Prostate gland (tissue), 2 donors: ENCODE data around the gene HOXD8. TPM values are rescaled to one million over a fixed set of nuclear protein-coding genes. Genes with fewer than 3 reads are reported as not detected.

ENCODE experiments used
- DNase-seq: peaks from one replicate; pipeline ENCODE4 v3.0.0-alpha.2; 2019; ENCODE audit warnings: low spot score
- H3K27ac ChIP-seq, 2 donors: fragments of 200-600 bp; sonication (generic); 2 replicates each; pipeline ENCODE4 v1.5.1; 2017 to 2019
- H3K27me3 ChIP-seq: fragments of 200-600 bp; sonication (generic); replicated peaks from 2 replicates; pipeline ENCODE4 v1.5.1; 2019; ENCODE audit not compliant: insufficient read depth
- H3K36me3 ChIP-seq, 2 donors: fragments of 200-600 bp; sonication (generic); 1 replicate in 1 of 2; 2 replicates in 1 of 2; pipeline versions ENCODE4 v1.5.1 to v1.8.1; 2017 to 2019
- H3K4me1 ChIP-seq: fragments of 200-600 bp; sonication (generic); replicated peaks from 2 replicates; pipeline ENCODE4 v1.5.1; 2019
- H3K4me3 ChIP-seq, 2 donors: fragments of 200-600 bp; sonication (generic); 2 replicates each; pipeline ENCODE4 v1.5.1; 2017 to 2019
- H3K9me3 ChIP-seq: fragments of 200-600 bp; sonication (generic); 2 replicates; pipeline ENCODE4 v1.5.1; 2017
- POLR2A ChIP-seq: fragments of 450-650 bp; IDR thresholded peaks from one replicate; pipeline ENCODE4 v1.6.1; 2016; ENCODE audit warnings: antibody characterized with exemption, mild to moderate bottlenecking
- POLR2AphosphoS5 ChIP-seq: sonication (generic); formaldehyde crosslinking; IDR thresholded peaks from one replicate; pipeline ENCODE4 v1.6.1; 2017; ENCODE audit warnings: antibody characterized with exemption
- WGBS: methylation state at CpG from one replicate; pipeline ENCODE4 v1.1.5; 2018; 5-methylcytosine and 5-hydroxymethylcytosine counted together
- intact Hi-C: fragments of 100-400 bp; cut with DNase I; formaldehyde crosslinking; loops from one replicate; pipeline ENCODE4 v1.14.2; 2022
- total RNA-seq, 2 donors: library from RNA; depleted of rRNA; stranded (reverse); fragments of >200 nt; gene quantifications; one replicate each; pipeline ENCODE4 v1.1.0, GENCODE V29; 2016
- TF ChIP-seq, protein P1 (sequence below), 4 experiments: fragments of 200-600 bp in 2 of 4; fragments of 450-650 bp in 2 of 4; sonication (generic) in 2 of 4; IDR thresholded peaks; 1 replicate in 3 of 4; 2 replicates in 1 of 4; pipeline ENCODE4 v1.5.1; 2016 to 2019; ENCODE audit warnings: antibody characterized with exemption in 4 of 4, mild to moderate bottlenecking in 2 of 4, moderate library complexity in 2 of 4

HOXD8 gene
- total RNA-seq, 2 donors from 2014 or later = 10.4 to 30.8 TPM

DNA sequence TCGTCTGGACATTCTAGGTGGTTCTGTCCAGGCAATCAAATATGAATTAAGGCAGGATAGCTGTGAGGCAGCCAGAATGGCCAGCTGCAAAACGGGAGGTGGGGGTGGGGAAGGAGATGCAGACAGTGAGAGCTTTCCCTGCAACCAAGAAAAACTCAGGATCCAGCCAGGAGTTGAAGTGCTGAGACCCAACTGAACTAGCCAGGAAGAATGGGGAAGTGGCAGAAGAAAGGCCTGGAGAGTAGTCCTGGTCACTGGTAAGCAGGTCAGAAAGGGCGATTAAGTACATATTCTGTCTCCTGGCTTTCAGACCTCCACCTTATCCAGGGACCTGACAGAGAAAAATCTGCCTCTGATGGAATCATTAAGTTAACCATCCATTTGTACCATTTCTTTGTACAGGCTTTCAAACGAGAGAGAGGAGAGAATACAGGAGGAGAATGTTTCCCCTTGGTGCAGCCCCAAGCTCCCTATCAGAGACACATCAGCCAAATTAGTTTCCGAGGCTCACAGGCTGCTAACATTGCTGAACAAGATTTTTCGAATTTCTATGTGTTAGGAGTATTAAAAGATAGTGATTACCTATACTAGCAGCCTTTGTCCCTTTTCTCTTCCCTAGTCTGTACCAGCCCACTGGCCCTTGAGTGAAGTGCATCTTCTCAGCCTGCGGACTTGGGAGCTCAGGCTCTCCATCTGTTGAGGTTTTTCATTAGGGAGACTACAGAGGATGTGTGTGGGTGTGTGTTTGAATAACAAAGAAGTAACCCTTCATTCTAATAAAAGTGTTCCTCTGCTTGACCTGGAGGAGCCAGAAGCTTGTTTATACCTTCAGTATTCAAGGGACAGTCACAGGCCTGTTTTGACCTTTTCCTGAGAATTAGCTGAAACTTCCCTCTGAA, 46.5 kb downstream of the HOXD8 start:
- Histone ChIP-seq H3K27ac (no peak overlapping the region), H3K27me3 (peaks cover 42% of the 10 kb centered on the region), H3K9me3 (no peaks in the 10 kb centered on the region), H3K36me3 (no peaks in the 10 kb centered on the region), H3K4me3 (no peak overlapping the region), H3K4me1 (no peaks in the 10 kb centered on the region)
- TF ChIP-seq POLR2A = no peak
- TF ChIP-seq, protein P1, sequence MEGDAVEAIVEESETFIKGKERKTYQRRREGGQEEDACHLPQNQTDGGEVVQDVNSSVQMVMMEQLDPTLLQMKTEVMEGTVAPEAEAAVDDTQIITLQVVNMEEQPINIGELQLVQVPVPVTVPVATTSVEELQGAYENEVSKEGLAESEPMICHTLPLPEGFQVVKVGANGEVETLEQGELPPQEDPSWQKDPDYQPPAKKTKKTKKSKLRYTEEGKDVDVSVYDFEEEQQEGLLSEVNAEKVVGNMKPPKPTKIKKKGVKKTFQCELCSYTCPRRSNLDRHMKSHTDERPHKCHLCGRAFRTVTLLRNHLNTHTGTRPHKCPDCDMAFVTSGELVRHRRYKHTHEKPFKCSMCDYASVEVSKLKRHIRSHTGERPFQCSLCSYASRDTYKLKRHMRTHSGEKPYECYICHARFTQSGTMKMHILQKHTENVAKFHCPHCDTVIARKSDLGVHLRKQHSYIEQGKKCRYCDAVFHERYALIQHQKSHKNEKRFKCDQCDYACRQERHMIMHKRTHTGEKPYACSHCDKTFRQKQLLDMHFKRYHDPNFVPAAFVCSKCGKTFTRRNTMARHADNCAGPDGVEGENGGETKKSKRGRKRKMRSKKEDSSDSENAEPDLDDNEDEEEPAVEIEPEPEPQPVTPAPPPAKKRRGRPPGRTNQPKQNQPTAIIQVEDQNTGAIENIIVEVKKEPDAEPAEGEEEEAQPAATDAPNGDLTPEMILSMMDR (IDR thresholded peaks at IDR 0.05) = no peak
- TF ChIP-seq POLR2AphosphoS5 = no peak
- WGBS = 91% methylated on average over 7 of the region's 7 CpGs
- DNase-seq = no peak
- intact Hi-C loops = no loop called here

DNA sequence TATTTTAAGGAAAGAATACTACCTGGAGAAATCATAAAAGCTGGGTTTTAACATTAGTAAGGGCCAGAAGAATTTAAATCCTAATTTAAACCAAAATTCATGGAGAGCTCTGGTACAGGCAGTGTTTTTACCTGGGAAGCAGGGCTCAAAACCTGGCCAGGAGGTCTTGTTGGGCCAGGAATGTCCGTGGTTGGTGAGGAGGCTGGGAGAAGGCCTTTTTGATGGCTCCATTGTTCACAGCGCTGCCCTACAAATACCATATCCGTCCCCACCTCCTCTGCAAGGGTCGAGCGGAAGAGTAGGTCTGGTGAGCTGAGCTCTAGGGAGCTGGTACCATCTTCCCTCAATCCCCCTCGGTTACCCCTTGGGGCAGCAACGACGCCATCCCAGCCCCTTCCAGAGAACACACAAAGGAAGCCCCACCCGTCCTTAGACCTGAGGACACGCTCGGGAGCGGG, 48.1 kb downstream of the HOXD8 start:
- peaks cover 28% of the 10 kb centered on the region for H3K27me3 ChIP-seq

GRCh38 chr2:176178038-176178756, 48.7 kb downstream of the HOXD8 start:
- Histone ChIP-seq H3K27me3 (peaks cover 28% of the 10 kb centered on the region), H3K4me1 (no peaks in the 10 kb centered on the region)

More for the DNA sequence above, 48.1 kb downstream of the HOXD8 start:
- WGBS = 13% methylated on average over 11 of the region's 12 CpGs
- TF ChIP-seq POLR2A = no peak
- TF ChIP-seq POLR2AphosphoS5 = no peak
- TF ChIP-seq, protein P1 (IDR thresholded peaks at IDR 0.05) = no peak
- intact Hi-C loops = no loop called here
- Histone ChIP-seq H3K4me1 (no peaks in the 10 kb centered on the region), H3K27ac (no peak overlapping the region), H3K9me3 (no peaks in the 10 kb centered on the region), H3K36me3 (no peaks in the 10 kb centered on the region), H3K4me3 (peak overlapping the region; percentile 16 to 17)
- DNase-seq = no peak

GRCh38 chr2:176178757-176179295, 49.3 kb downstream of the HOXD8 start:
- H3K27ac ChIP-seq = no peak overlapping the region
- TF ChIP-seq POLR2AphosphoS5 = no peak
- TF ChIP-seq POLR2A = no peak
- TF ChIP-seq, protein P1 (IDR thresholded peaks at IDR 0.05) = no peak
- intact Hi-C loops = no loop called here
- WGBS = 30% methylated on average over 7 of the region's 7 CpGs
- no peaks in the 10 kb centered on the region for H3K36me3 ChIP-seq
- H3K9me3 ChIP-seq = no peaks in the 10 kb centered on the region
- peak overlapping the region in 1 of 2 donors; percentile 16 for H3K4me3 ChIP-seq
- no peak for DNase-seq
- H3K4me1 ChIP-seq = no peaks in the 10 kb centered on the region
- peaks cover 28% of the 10 kb centered on the region for H3K27me3 ChIP-seq

More at GRCh38 chr2:176178038-176178756, 48.7 kb downstream of the HOXD8 start:
- Histone ChIP-seq H3K4me3 (peak overlapping the region; percentile 16 to 17), H3K36me3 (no peaks in the 10 kb centered on the region), H3K27ac (no peak overlapping the region), H3K9me3 (no peaks in the 10 kb centered on the region)
- no peak for DNase-seq
- intact Hi-C loops = no loop called here
- TF ChIP-seq POLR2AphosphoS5 = no peak
- TF ChIP-seq, protein P1 (IDR thresholded peaks at IDR 0.05) = no peak
- no peak for TF ChIP-seq POLR2A
- WGBS = 3% methylated on average over 41 of the region's 68 CpGs
